Measurements from ENCODE around the gene CDK17. TPM values are rescaled to one million over a fixed set of nuclear protein-coding genes. Genes with fewer than 3 reads are reported as not detected.

Gene CDK17
- total and polyA plus RNA-seq, 9 of the 15 experiments (the other 6 are each of a cell fraction or from before 2014, with no cell fraction given): 4.8 to 39.3 (median 21.6) TPM

DNA sequence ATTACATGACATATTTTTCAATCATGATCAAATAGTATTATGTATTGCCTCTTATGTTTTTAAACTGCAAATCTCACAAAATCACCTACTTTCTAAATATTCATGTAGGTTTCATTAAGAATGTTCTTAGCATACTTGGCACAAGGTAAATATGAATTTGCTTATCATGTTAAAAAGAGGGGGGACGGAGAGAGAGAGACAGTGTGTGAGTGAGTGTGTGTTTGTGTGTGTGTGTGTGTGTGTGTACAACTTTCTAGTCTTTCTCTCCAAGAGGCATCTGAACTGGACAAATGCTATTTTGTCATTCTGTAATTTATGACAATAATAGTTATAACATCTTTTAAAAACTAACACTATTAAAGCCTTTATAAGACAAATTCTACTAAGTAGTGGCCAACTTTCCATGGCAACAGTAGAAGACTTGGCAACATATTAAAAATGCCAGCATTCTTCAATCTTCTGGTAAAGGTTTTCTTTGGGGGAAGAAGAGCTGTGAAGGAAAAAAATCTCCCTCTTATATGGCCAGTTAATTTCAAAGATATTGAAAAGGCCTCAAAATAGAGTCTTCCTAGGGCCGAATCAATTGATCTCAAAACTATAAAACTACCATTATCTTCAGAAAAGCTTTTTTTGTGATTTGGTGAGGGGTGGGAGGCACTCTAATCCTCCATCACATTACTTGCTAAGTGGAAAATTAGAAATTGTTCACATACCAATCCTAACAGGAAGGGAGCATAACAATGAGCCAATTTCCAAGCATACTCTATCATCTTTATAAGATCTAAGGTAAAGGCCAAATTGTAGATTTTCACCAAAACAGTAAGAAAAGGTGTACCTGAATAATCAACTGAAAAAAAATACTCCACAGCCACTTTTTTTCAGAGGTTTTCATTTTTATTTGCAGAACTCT, 28.2 kb downstream of the CDK17 start:
- FAIRE-seq: no peak

More for the DNA sequence above, 28.2 kb downstream of the CDK17 start:
- Histone ChIP-seq H4K20me1 (replicated peaks; ENCODE audit: control insufficient read depth, insufficient read depth, low read length) (no peaks in the 10 kb centered on the region), H3K27ac (ENCODE audit: extremely low read depth, low read depth, low read length) (peak overlapping the region; percentile 56; the same call in 2 of the 3 replicates), H3K79me2 (ENCODE audit: control insufficient read depth, insufficient read depth, low read length) (peaks cover 97% of the 10 kb centered on the region), H3K9me1 (ENCODE audit: control insufficient read depth, insufficient read depth, low read length) (no peaks in the 10 kb centered on the region), H3K4me1 (replicated peaks in 1 of 2; ENCODE audit: control insufficient read depth in 2 of 2, insufficient read depth in 2 of 2, low read length in 2 of 2) (peaks cover 10 to 54% of the 10 kb centered on the region in 2 experiments), H3K4me2 (ENCODE audit: insufficient read depth, low read length) (no peak overlapping the region; the same call in 1 of the 2 replicates), H3K36me3 (ENCODE audit: control insufficient read depth, insufficient read depth, low read length) (no peaks in the 10 kb centered on the region), H3K9me3 (replicated peaks; ENCODE audit: control insufficient read depth, insufficient read depth, low read depth, low read length) (no peaks in the 10 kb centered on the region), H2AFZ (ENCODE audit: low read depth, low read length) (no peak overlapping the region), H3K9ac (ENCODE audit: insufficient read depth in 1 of 2, low read depth in 2 of 2, low read length in 2 of 2) (no peak overlapping the region), H3K27me3 (ENCODE audit: control insufficient read depth in 2 of 2, insufficient read depth in 2 of 2, low read length in 2 of 2) (no peaks in the 10 kb centered on the region), H3K4me3 (no peak overlapping the region)
- ATAC-seq (no peak), DNase-seq (ENCODE audit: extremely low read depth in 1 of 4, low spot score in 3 of 4) (no peak)
- intact Hi-C loops (cut with micrococcal nuclease) (loop anchor here (10.0 kb wide), 1 partner anchor 57 kb away; no protein-coding TSS in a partner anchor), in situ Hi-C loops (cut with MboI) (no loop called here)
- BruUV-seq (replicated peaks): no TSS peak
- ChIA-PET CTCF (ENCODE audit: low intra/inter-chr PET ratio) (no interaction called here), POLR2A (interaction anchor here (0.9 to 2.2 kb wide), 2 partner anchors 24 to 28 kb away, joined by 4 to 5 read pairs; partner anchors contain the start of gene CDK17)
- TF ChIP-seq SMC3 (conservative IDR thresholded peaks at IDR 0.05; ENCODE audit: insufficient read depth, low read depth, low read length) (no peak), MBD2 (IDR thresholded peaks at IDR 0.05; ENCODE audit: borderline replicate concordance, low read depth) (no peak), C11orf30 (IDR thresholded peaks at IDR 0.05; ENCODE audit: low read depth) (peak; percentile 45; the same call in 1 of the 2 replicates), SNIP1 (IDR thresholded peaks at IDR 0.05; ENCODE audit: low read depth) (0 out of 2 replicates have a peak, but pooled peaks have one; percentile 38), NCOA1 (IDR thresholded peaks at IDR 0.05; ENCODE audit: low read depth) (0 out of 2 replicates have a peak, but pooled peaks have one; percentile 3), NR2C1 (IDR thresholded peaks at IDR 0.05) (no peak), NR2C1 (tag; IDR thresholded peaks at IDR 0.05) (0 out of 2 replicates have a peak, but pooled peaks have one; percentile 2), MCM7 (IDR thresholded peaks at IDR 0.05) (0 out of 4 replicates have a peak, but pooled peaks of 1 of the 2 experiments have one; percentile 71), TEAD4 (IDR thresholded peaks at IDR 0.05; ENCODE audit: low read length) (no peak), TEAD4 (CRISPR knock-in tag; IDR thresholded peaks at IDR 0.05; ENCODE audit: borderline replicate concordance) (no peak), ARNT (IDR thresholded peaks at IDR 0.05) (0 out of 4 replicates have a peak, but pooled peaks of 1 of the 2 experiments have one; percentile 8), NFIX (CRISPR knock-in tag; IDR thresholded peaks at IDR 0.05; ENCODE audit: low read depth) (no peak), SMARCA5 (IDR thresholded peaks at IDR 0.05) (0 out of 2 replicates have a peak, but pooled peaks have one; percentile 11), NR2C2 (CRISPR knock-in tag; IDR thresholded peaks at IDR 0.05) (no peak), NR2C2 (tag; IDR thresholded peaks at IDR 0.05) (peak; percentile 10; the same call in 1 of the 2 replicates)
- TF ChIP-seq, protein P1, sequence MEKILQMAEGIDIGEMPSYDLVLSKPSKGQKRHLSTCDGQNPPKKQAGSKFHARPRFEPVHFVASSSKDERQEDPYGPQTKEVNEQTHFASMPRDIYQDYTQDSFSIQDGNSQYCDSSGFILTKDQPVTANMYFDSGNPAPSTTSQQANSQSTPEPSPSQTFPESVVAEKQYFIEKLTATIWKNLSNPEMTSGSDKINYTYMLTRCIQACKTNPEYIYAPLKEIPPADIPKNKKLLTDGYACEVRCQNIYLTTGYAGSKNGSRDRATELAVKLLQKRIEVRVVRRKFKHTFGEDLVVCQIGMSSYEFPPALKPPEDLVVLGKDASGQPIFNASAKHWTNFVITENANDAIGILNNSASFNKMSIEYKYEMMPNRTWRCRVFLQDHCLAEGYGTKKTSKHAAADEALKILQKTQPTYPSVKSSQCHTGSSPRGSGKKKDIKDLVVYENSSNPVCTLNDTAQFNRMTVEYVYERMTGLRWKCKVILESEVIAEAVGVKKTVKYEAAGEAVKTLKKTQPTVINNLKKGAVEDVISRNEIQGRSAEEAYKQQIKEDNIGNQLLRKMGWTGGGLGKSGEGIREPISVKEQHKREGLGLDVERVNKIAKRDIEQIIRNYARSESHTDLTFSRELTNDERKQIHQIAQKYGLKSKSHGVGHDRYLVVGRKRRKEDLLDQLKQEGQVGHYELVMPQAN (IDR thresholded peaks at IDR 0.05; ENCODE audit: borderline replicate concordance): 0 out of 2 replicates have a peak, but pooled peaks have one; percentile 9
- 54% methylated on average over 2 of the region's 2 CpGs for WGBS (ENCODE audit: insufficient coverage, low coverage, missing lambda C conversion rate)

Data from K562 (cell line).